SK-N-SH (cell line): ENCODE results near the gene NALCN. TPM values are rescaled to one million over a fixed set of nuclear protein-coding genes. Genes with fewer than 3 reads are reported as not detected.

Experiments
- CTCF ChIA-PET: fragments of 300-600, 350-600 bp; formaldehyde crosslinking; extraction: SDS; loops from one replicate; lab custom pipeline; 2021; lab: Yijun Ruan, JAX
- POLR2A ChIA-PET: fragments of 350-600 bp; sonication (Branson Sonifier 250); formaldehyde crosslinking; extraction: SDS; loops from one replicate; lab custom pipeline; 2020; ENCODE audit warnings: antibody characterized with exemption, inconsistent platforms; lab: Yijun Ruan, JAX
- DNase-seq: peaks from one replicate; pipeline ENCODE4 v3.0.0; 2012
- H2AFZ ChIP-seq: fragments of 200-600 bp; sonication (generic); 2 replicates; pipeline ENCODE4 v1.8.1; 2016; ENCODE audit warnings: antibody characterized with exemption, mild to moderate bottlenecking, low read depth
- H3F3A ChIP-seq: fragments of 200-600 bp; sonication (generic); replicated peaks from 2 replicates; pipeline ENCODE3; 2016; ENCODE audit warnings: antibody characterized with exemption, mild to moderate bottlenecking; ENCODE audit not compliant: insufficient read depth
- H3K27ac ChIP-seq, 2 experiments: fragments of 200-500 bp in 1 of 2; fragments of 200-600 bp in 1 of 2; sonication (Bioruptor generic) in 1 of 2; sonication (generic), shearing (Covaris generic) in 1 of 2; 2 replicates each; pipeline versions ENCODE4 v1.5.1 to v1.6.1; 2014 to 2016; ENCODE audit warnings: low read depth in 2 of 2, inconsistent platforms in 1 of 2, low read length in 1 of 2, mild to moderate bottlenecking in 1 of 2, mixed read lengths in 1 of 2
- H3K27me3 ChIP-seq: fragments of 200-600 bp; sonication (generic), shearing (Covaris generic); 2 replicates; pipeline ENCODE4 v1.6.1; 2016; ENCODE audit warnings: mixed run types; ENCODE audit not compliant: insufficient read depth
- H3K36me3 ChIP-seq, 2 experiments: fragments of 200-500 bp in 1 of 2; fragments of 200-600 bp in 1 of 2; sonication (Bioruptor generic) in 1 of 2; sonication (generic) in 1 of 2; replicated peaks in 1 of 2; 2 replicates each; pipeline versions ENCODE3 to v1.5.1; 2014 to 2016; ENCODE audit warnings: low read length in 1 of 2, mild to moderate bottlenecking in 1 of 2; ENCODE audit not compliant: insufficient read depth in 2 of 2, control insufficient read depth in 1 of 2
- H3K4me1 ChIP-seq, 2 experiments: fragments of 200-500 bp in 1 of 2; fragments of 200-600 bp in 1 of 2; sonication (Bioruptor generic) in 1 of 2; sonication (generic), shearing (Covaris generic) in 1 of 2; 2 replicates each; pipeline versions ENCODE4 v1.5.1 to v1.6.1; 2014 to 2016; ENCODE audit warnings: low read depth in 1 of 2, low read length in 1 of 2, mixed run types in 1 of 2; ENCODE audit not compliant: insufficient read depth in 2 of 2, control insufficient read depth in 1 of 2
- H3K4me2 ChIP-seq: fragments of 200-600 bp; sonication (generic), shearing (Covaris generic); 2 replicates; pipeline ENCODE4 v1.6.1; 2017; ENCODE audit warnings: mixed run types
- H3K4me3 ChIP-seq, 2 experiments: fragments of 200-500 bp in 1 of 2; fragments of 200-600 bp in 1 of 2; sonication (Bioruptor generic) in 1 of 2; sonication (generic), shearing (Covaris generic) in 1 of 2; 2 replicates each; pipeline versions ENCODE4 v1.5.1 to v1.8.1; 2014 to 2016; ENCODE audit warnings: low read depth in 2 of 2, inconsistent platforms in 1 of 2, low read length in 1 of 2, mild to moderate bottlenecking in 1 of 2, mixed read lengths in 1 of 2, moderate library complexity in 1 of 2
- H3K79me2 ChIP-seq: fragments of 200-600 bp; sonication (generic); 2 replicates; pipeline ENCODE4 v1.8.1; 2017; ENCODE audit warnings: mild to moderate bottlenecking; ENCODE audit not compliant: insufficient read depth
- H3K9ac ChIP-seq: fragments of 200-600 bp; sonication (generic); 2 replicates; pipeline ENCODE4 v1.6.1; 2017; ENCODE audit warnings: mixed run types
- H3K9me2 ChIP-seq: fragments of 200-600 bp; sonication (generic); 2 replicates; pipeline ENCODE4 v1.6.1; 2017; ENCODE audit warnings: mixed run types
- H3K9me3 ChIP-seq: fragments of 200-600 bp; sonication (generic); 2 replicates; pipeline ENCODE4 v1.6.1; 2017; ENCODE audit warnings: mixed run types, mild to moderate bottlenecking, moderate library complexity
- H4K20me1 ChIP-seq: fragments of 200-600 bp; sonication (generic); 2 replicates; pipeline ENCODE4 v1.6.1; 2017; ENCODE audit warnings: mild to moderate bottlenecking, mixed run types; ENCODE audit not compliant: insufficient read depth
- ELF1 ChIP-seq: IDR thresholded peaks from 2 replicates; pipeline ENCODE4 v1.4.0; 2012
- EZH2phosphoT487 ChIP-seq: fragments of 200-600 bp; sonication (generic); IDR thresholded peaks from 2 replicates; pipeline ENCODE4 v1.6.1; 2017; ENCODE audit warnings: low read depth, mixed run types, mild to moderate bottlenecking, antibody characterized with exemption, moderate library complexity, borderline replicate concordance
- FOSL2 ChIP-seq: IDR thresholded peaks from 2 replicates; pipeline ENCODE4 v1.4.0; 2012; ENCODE audit warnings: low read depth, mild to moderate bottlenecking, moderate library complexity, borderline replicate concordance
- FOXM1 ChIP-seq: IDR thresholded peaks from 2 replicates; pipeline ENCODE4 v1.4.0; 2012; ENCODE audit warnings: low read depth, mild to moderate bottlenecking
- GATA2 ChIP-seq: sonication (generic); formaldehyde crosslinking; IDR thresholded peaks from 2 replicates; pipeline ENCODE4 v1.5.0; 2020; ENCODE audit warnings: mild to moderate bottlenecking, missing genetic modification reagents
- NFIC ChIP-seq: IDR thresholded peaks from 2 replicates; pipeline ENCODE4 v1.4.0; 2012; ENCODE audit warnings: borderline replicate concordance
- NRF1 ChIP-seq: IDR thresholded peaks from 2 replicates; pipeline ENCODE4 v1.6.1; 2012; ENCODE audit warnings: low read depth, mild to moderate bottlenecking, low read length
- RAD21 ChIP-seq: IDR thresholded peaks from 2 replicates; pipeline ENCODE4 v1.6.1; 2012; ENCODE audit warnings: mild to moderate bottlenecking, low read length
- RFX5 ChIP-seq: IDR thresholded peaks from 2 replicates; pipeline ENCODE4 v1.6.1; 2012; ENCODE audit warnings: mild to moderate bottlenecking, improper control_type of control experiment, low read length
- SIN3A ChIP-seq: IDR thresholded peaks from 2 replicates; pipeline ENCODE4 v1.6.1; 2012; ENCODE audit warnings: low read depth, mild to moderate bottlenecking, low read length, moderate library complexity, borderline replicate concordance
- SMC3 ChIP-seq: IDR thresholded peaks from 2 replicates; pipeline ENCODE4 v1.6.1; 2012; ENCODE audit warnings: low read depth, low read length, improper control_type of control experiment
- TCF12 ChIP-seq: IDR thresholded peaks from 2 replicates; pipeline ENCODE4 v1.4.0; 2012
- TEAD4 ChIP-seq: IDR thresholded peaks from 2 replicates; pipeline ENCODE4 v1.4.0; 2012; ENCODE audit warnings: mild to moderate bottlenecking, borderline replicate concordance; ENCODE audit not compliant: insufficient read depth
- WGBS: methylation state at CpG from one replicate; pipeline ENCODE4 v1.1.6; 2017; ENCODE audit warnings: low lambda C conversion rate; 5-methylcytosine and 5-hydroxymethylcytosine counted together
- polyA plus RNA-seq, 3 experiments: library from polyadenylated mRNA; depleted of rRNA; stranded (reverse); fragments of >200 nt; gene quantifications; 2 replicates each; pipeline ENCODE4 v1.2.3, GENCODE V29; 2012

Gene NALCN
- polyA plus RNA-seq, 1 of the 3 experiments (the other 2 are of a cell fraction), result 3.0 TPM

GRCh38 chr13:101354895-101355294 is 61.4 kb downstream of the NALCN start:
- H3K27ac ChIP-seq, result no peak overlapping the region
- no peak overlapping the region for H3K4me2 ChIP-seq
- POLR2A ChIA-PET, result interaction anchor here (0.6 kb wide), 1 partner anchor 715 kb away, joined by 3 read pairs; no protein-coding TSS in a partner anchor
- TF ChIP-seq SIN3A (no peak), EZH2phosphoT487 (no peak), NFIC (no peak), FOXM1 (no peak)
- TF ChIP-seq, all 33 proteins: peak for 0
- no peak overlapping the region for H3K9ac ChIP-seq
- H3K9me2 ChIP-seq, result no peaks in the 10 kb centered on the region
- CTCF ChIA-PET, result interaction anchor here (1.6 kb wide), 1 partner anchor 11 kb away, joined by 4 read pairs; no protein-coding TSS in a partner anchor
- DNase-seq, result no peak
- H3K36me3 ChIP-seq, result no peaks in the 10 kb centered on the region
- no peak overlapping the region for H2AFZ ChIP-seq
- H3F3A ChIP-seq, result no peaks in the 10 kb centered on the region
- H3K9me3 ChIP-seq, result no peaks in the 10 kb centered on the region
- H4K20me1 ChIP-seq, result no peaks in the 10 kb centered on the region
- no peaks in the 10 kb centered on the region for H3K27me3 ChIP-seq
- 77% methylated on average over 5 of the region's 5 CpGs for whole genome bisulfite sequencing
- no peaks in the 10 kb centered on the region for H3K4me1 ChIP-seq
- H3K79me2 ChIP-seq, result no peaks in the 10 kb centered on the region
- H3K4me3 ChIP-seq, result no peak overlapping the region

- no peaks in the 10 kb centered on the region for H3K9me3 ChIP-seq
- H3K4me3 ChIP-seq, result no peak overlapping the region
- H3K27ac ChIP-seq, result peak overlapping the region in 1 of 2 experiments; percentile 15; a peak in 1 of 4 replicates
- ChIA-PET CTCF (interaction anchor here (1.0 kb wide), 1 partner anchor 17 kb away, joined by 3 read pairs; no protein-coding TSS in a partner anchor), POLR2A (no interaction called here)
- H3K9ac ChIP-seq, result no peak overlapping the region
- no peaks in the 10 kb centered on the region for H3K27me3 ChIP-seq
- peaks cover 7% of the 10 kb centered on the region for H3F3A ChIP-seq
- H2AFZ ChIP-seq, result no peak overlapping the region
- H3K4me2 ChIP-seq, result no peak overlapping the region; the same call in 1 of the 2 replicates
- peaks cover 0 to 26% of the 10 kb centered on the region in 2 experiments; a peak in 1 of 4 replicates for H3K4me1 ChIP-seq
- WGBS, result 80% methylated on average over 5 of the region's 5 CpGs
- H3K9me2 ChIP-seq, result no peaks in the 10 kb centered on the region
- DNase-seq, result no peak
- H3K79me2 ChIP-seq, result no peaks in the 10 kb centered on the region
- no peak for TF ChIP-seq ELF1
- TF ChIP-seq RFX5, result no peak
- H4K20me1 ChIP-seq, result no peaks in the 10 kb centered on the region
- H3K36me3 ChIP-seq, result no peaks in the 10 kb centered on the region
Measured at GRCh38 chr13:101346942-101347728, 69.2 kb downstream of the NALCN start.

- Histone ChIP-seq H3K9ac (no peak overlapping the region), H3K79me2 (no peaks in the 10 kb centered on the region), H3K9me2 (no peaks in the 10 kb centered on the region), H3K9me3 (no peaks in the 10 kb centered on the region), H3K27ac (no peak overlapping the region), H3K4me3 (no peak overlapping the region), H4K20me1 (no peaks in the 10 kb centered on the region), H3K27me3 (no peaks in the 10 kb centered on the region), H2AFZ (no peak overlapping the region), H3K36me3 (no peaks in the 10 kb centered on the region), H3K4me1 (peaks cover 0 to 28% of the 10 kb centered on the region in 2 experiments; a peak in 2 of 4 replicates), H3F3A (peaks cover 15% of the 10 kb centered on the region), H3K4me2 (no peak overlapping the region)
- whole genome bisulfite sequencing, result 95% methylated on average over 4 of the region's 4 CpGs
- TF ChIP-seq RFX5 (no peak), TCF12 (no peak), SMC3 (no peak), TEAD4 (no peak), NRF1 (no peak), FOSL2 (no peak), RAD21 (no peak), GATA2 (CRISPR knock-in tag) (no peak)
- DNase-seq, result no peak
- POLR2A ChIA-PET, result no interaction called here
- CTCF ChIA-PET, result no interaction called here
Measured at GRCh38 chr13:101346161-101346560, 70.1 kb downstream of the NALCN start.
